Stomach (tissue), 9 donors: ENCODE results near the gene C14orf180. TPM values are rescaled to one million over a fixed set of nuclear protein-coding genes. Genes with fewer than 3 reads are reported as not detected.

Source experiments
- DNase-seq, 2 donors: peaks; one replicate each; pipeline versions ENCODE4 v3.0.0 to v3.0.0-alpha.2; 2013 to 2019
- H3K27ac ChIP-seq, 5 donors: fragments of 200-600 bp in 4 of 5; sonication (generic) in 4 of 5; one replicate each; pipeline ENCODE4 v1.5.1; 2013 to 2019; ENCODE audit warnings: mild to moderate bottlenecking in 1 of 5, moderate library complexity in 1 of 5
- H3K27me3 ChIP-seq, 3 donors: fragments of 200-600 bp; sonication (generic); one replicate each; pipeline ENCODE4 v1.5.1; 2017 to 2019; ENCODE audit warnings: mixed run types in 1 of 3
- H3K36me3 ChIP-seq, 4 donors: fragments of 200-600 bp; sonication (generic); 1 replicate in 3 of 4; 2 replicates in 1 of 4; pipeline ENCODE4 v1.5.1; 2016 to 2019
- H3K4me1 ChIP-seq, 4 donors: fragments of 200-600 bp; sonication (generic); one replicate each; pipeline ENCODE4 v1.5.1; 2016 to 2019
- H3K4me3 ChIP-seq, 4 donors: fragments of 200-600 bp; sonication (generic) in 3 of 4; one replicate each; pipeline ENCODE4 v1.5.1; 2016 to 2019; ENCODE audit warnings: mild to moderate bottlenecking in 1 of 4
- H3K9me3 ChIP-seq, 4 donors: fragments of 200-600 bp; sonication (generic); one replicate each; pipeline ENCODE4 v1.5.1; 2016 to 2019
- EP300 ChIP-seq: sonication (generic); formaldehyde crosslinking; IDR thresholded peaks from one replicate; pipeline ENCODE4 v1.6.1; 2017; ENCODE audit warnings: antibody characterized with exemption
- POLR2A ChIP-seq, 4 donors: fragments of 450-650 bp; IDR thresholded peaks; one replicate each; pipeline ENCODE4 v1.6.1; 2016; ENCODE audit warnings: antibody characterized with exemption in 4 of 4, control low read depth in 2 of 4, mild to moderate bottlenecking in 1 of 4, moderate library complexity in 1 of 4
- POLR2AphosphoS5 ChIP-seq, 3 donors: sonication (generic); formaldehyde crosslinking; IDR thresholded peaks; one replicate each; pipeline ENCODE4 v1.6.1; 2016; ENCODE audit warnings: antibody characterized with exemption in 3 of 3
- WGBS, 5 donors: extraction: QIAGEN DNeasy Blood & Tissue Kit in 3 of 5; methylation state at CpG; one replicate each; pipeline versions ENCODE4 v1.1.5 to v1.1.7; 2013 to 2018; 5-methylcytosine and 5-hydroxymethylcytosine counted together
- intact Hi-C: fragments of 100-400 bp; cut with DNase I; formaldehyde crosslinking; loops from one replicate; pipeline ENCODE4 v1.15.1; 2023; ENCODE audit warnings: low total_unique reads
- polyA plus RNA-seq, 3 donors: library from polyadenylated mRNA; stranded (reverse); fragments of 200-250 nt; gene quantifications; one replicate each; pipeline ENCODE4 v1.2.3, GENCODE V29; 2013
- total RNA-seq, 5 donors: library from RNA; depleted of rRNA; stranded (reverse); fragments of >200 nt; gene quantifications; one replicate each; pipeline versions ENCODE4 v1.1.0 to v1.2.3, GENCODE V29; 2014 to 2016
- TF ChIP-seq, protein P1 (sequence below), 7 experiments: fragments of 450-650 bp in 4 of 7; fragments of 200-600 bp in 3 of 7; sonication (generic) in 3 of 7; IDR thresholded peaks; one replicate each; pipeline ENCODE4 v1.5.1; 2016 to 2019; ENCODE audit warnings: antibody characterized with exemption in 7 of 7, control low read depth in 2 of 7, mild to moderate bottlenecking in 1 of 7
- donor health status: healthy with polysubstance abuse.
- donor health status: Bipolar disorder and iron deficiency.
- donor health status: healthy.

The C14orf180 gene
- total and polyA plus RNA-seq, 8 donors, result 0.31 to 3.8 (median 0.45) TPM; not detected in 1

DNA sequence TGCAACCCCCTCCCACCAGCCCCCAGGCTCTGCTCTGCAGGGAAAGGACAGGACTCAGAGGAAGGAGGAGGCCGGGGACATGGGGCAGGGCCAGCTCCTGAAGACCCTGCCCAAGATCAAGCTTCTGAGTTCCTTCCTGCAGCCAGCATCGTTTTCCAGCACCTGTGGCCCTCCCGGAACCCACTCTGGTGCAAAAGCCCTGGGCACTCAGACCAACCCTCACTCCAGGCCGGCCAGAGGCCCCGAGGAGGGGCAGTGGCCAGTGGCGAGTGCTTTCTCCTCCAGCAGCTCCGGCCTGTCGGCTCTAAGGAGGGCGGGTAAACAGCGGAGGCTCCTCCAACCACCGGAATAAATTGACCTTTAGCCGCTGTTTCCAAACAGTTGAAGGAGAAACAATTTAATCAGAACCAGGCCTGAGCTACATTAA, 14.2 kb downstream of the C14orf180 start:
- Histone ChIP-seq H3K4me1 (peaks cover 0 to 7% (median 0%) of the 10 kb centered on the region in 4 donors), H3K9me3 (no peaks in the 10 kb centered on the region), H3K36me3 (no peaks in the 10 kb centered on the region), H3K27ac (no peak overlapping the region), H3K27me3 (peaks cover 0 to 46% (median 0%) of the 10 kb centered on the region in 3 donors), H3K4me3 (no peak overlapping the region)
- intact Hi-C loops, result no loop called here
- no peak for DNase-seq
- TF ChIP-seq EP300 (no peak), POLR2A (IDR thresholded peaks at IDR 0.05) (no peak), POLR2AphosphoS5 (IDR thresholded peaks at IDR 0.05) (no peak)
- TF ChIP-seq, protein P1, sequence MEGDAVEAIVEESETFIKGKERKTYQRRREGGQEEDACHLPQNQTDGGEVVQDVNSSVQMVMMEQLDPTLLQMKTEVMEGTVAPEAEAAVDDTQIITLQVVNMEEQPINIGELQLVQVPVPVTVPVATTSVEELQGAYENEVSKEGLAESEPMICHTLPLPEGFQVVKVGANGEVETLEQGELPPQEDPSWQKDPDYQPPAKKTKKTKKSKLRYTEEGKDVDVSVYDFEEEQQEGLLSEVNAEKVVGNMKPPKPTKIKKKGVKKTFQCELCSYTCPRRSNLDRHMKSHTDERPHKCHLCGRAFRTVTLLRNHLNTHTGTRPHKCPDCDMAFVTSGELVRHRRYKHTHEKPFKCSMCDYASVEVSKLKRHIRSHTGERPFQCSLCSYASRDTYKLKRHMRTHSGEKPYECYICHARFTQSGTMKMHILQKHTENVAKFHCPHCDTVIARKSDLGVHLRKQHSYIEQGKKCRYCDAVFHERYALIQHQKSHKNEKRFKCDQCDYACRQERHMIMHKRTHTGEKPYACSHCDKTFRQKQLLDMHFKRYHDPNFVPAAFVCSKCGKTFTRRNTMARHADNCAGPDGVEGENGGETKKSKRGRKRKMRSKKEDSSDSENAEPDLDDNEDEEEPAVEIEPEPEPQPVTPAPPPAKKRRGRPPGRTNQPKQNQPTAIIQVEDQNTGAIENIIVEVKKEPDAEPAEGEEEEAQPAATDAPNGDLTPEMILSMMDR (IDR thresholded peaks at IDR 0.05), result no peak
- 28 to 61% (median 49%) methylated on average over 12 of the region's 12 CpGs for WGBS, 5 donors

DNA sequence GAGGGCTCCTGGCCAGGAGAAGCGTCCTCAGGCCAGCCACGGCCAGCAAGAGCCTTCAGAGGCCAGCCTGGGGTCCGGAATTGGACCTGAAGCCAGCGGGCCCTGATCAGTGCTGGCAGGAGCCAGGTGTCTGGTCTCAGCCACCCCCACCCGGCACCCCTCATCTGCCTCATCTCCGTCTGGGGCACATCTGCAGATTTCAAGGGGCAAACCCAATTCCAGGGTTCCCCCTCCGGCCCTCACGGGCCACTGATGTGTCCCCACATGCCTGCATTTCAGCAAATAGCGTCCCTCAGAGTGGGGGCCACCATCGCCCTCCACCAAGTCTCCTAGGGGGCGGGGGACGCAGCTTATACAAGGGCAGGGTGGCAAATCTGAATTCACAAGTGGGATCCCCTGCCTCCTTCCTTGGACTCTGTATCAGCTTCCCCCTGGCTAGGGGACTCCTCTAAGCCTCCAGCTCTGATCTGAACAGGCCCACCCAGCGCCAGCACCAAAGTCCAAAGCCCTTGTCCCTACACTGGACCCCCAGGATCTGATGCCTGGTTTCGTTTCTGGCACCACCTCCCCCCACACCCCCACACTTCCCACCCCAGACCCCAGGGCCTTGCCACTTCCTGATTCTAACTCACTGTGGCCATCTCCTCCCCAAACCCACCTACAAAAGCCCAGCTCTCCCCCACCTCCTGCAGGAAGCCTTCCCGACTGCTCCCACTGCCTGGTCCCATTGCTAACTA, 14.9 kb downstream of the C14orf180 start:
- WGBS, 5 donors, result 79 to 92% (median 85%) methylated on average over 8 to 15 of the region's 15 CpGs
- peaks cover 0 to 7% (median 0%) of the 10 kb centered on the region in 4 donors for H3K4me1 ChIP-seq
- intact Hi-C loops, result no loop called here
- H3K4me3 ChIP-seq, result no peak overlapping the region
- H3K27ac ChIP-seq, result no peak overlapping the region
- no peak for DNase-seq
- peaks cover 0 to 50% (median 0%) of the 10 kb centered on the region in 3 donors for H3K27me3 ChIP-seq
- no peaks in the 10 kb centered on the region for H3K9me3 ChIP-seq
- TF ChIP-seq EP300 (no peak), POLR2AphosphoS5 (IDR thresholded peaks at IDR 0.05) (no peak), POLR2A (IDR thresholded peaks at IDR 0.05) (no peak)
- TF ChIP-seq, protein P1 (IDR thresholded peaks at IDR 0.05), result no peak
- H3K36me3 ChIP-seq, result no peaks in the 10 kb centered on the region

DNA sequence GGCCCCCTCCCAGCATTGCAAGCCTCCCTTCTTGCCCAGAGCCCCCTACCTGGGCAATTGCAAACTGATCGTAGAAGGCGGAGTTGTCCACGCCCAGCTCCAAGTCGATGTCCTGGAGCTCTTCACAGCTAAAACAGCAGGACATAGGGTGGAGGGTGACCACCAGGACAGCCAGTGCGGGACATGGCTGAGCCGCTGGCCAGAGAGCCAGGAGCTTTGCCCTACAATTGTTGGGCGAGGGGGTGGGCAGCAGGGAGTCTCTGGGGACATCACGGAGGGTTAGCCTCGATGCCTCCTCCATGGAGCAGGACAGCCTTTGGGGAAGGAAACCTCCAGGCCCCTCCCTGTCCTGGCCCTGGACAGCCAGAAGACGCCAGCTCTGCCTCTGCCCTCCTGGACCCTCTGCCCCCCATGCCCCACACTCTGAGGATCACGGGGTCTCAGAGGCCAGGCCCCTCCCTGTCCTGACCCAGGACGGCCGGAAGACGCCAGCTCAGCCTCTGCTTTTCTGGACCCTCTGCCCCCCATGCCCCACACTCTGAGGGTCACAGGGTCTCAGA, 15.6 kb downstream of the C14orf180 start:
- Histone ChIP-seq H3K4me3 (no peak overlapping the region), H3K27ac (no peak overlapping the region), H3K4me1 (peaks cover 0 to 7% (median 0%) of the 10 kb centered on the region in 4 donors), H3K9me3 (no peaks in the 10 kb centered on the region), H3K36me3 (no peaks in the 10 kb centered on the region), H3K27me3 (peaks cover 0 to 57% (median 0%) of the 10 kb centered on the region in 3 donors)
- intact Hi-C loops, result no loop called here
- TF ChIP-seq EP300 (no peak), POLR2A (IDR thresholded peaks at IDR 0.05) (no peak), POLR2AphosphoS5 (IDR thresholded peaks at IDR 0.05) (no peak)
- TF ChIP-seq, protein P1 (IDR thresholded peaks at IDR 0.05), result no peak
- WGBS, 5 donors, result 82 to 89% (median 88%) methylated on average over 10 to 14 of the region's 14 CpGs
- no peak for DNase-seq

DNA sequence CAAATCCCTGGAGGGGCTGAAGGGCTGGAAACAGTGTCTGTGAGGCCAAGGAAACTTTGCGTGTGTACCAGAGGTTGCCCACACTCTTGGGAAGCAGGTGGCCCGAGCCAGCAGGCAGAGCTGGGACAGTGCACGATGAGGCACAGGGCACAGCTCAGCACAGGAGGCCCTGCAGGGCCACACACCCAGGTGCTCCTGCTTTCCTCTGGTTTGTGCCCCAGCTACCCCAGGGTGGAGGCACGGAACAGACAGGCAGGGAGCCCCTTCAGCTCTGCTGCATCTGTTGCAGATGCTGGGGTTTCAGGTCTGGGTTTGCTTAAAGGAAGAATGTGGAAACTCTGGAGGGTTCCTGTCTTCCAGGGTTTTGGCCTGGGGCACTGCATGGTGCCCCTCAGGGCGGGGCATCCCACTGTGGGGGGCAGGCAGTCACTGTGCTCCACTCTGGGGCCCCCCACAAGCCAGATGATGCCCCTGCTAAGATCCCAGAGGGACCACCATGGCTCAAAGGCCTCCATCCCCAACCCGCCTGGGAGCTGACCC, 16.4 kb downstream of the C14orf180 start:
- Histone ChIP-seq H3K4me3 (no peak overlapping the region), H3K27ac (no peak overlapping the region), H3K27me3 (peaks cover 0 to 65% (median 0%) of the 10 kb centered on the region in 3 donors), H3K4me1 (peaks cover 0 to 7% (median 0%) of the 10 kb centered on the region in 4 donors), H3K36me3 (no peaks in the 10 kb centered on the region), H3K9me3 (no peaks in the 10 kb centered on the region)
- 60 to 86% (median 82%) methylated on average over 3 to 6 of the region's 6 CpGs for WGBS, 5 donors
- intact Hi-C loops, result no loop called here
- DNase-seq, result no peak
- TF ChIP-seq POLR2AphosphoS5 (IDR thresholded peaks at IDR 0.05) (no peak), EP300 (no peak), POLR2A (IDR thresholded peaks at IDR 0.05) (no peak)
- TF ChIP-seq, protein P1 (IDR thresholded peaks at IDR 0.05), result no peak
